Measurements from ENCODE around the gene LTBP3.

GRCh38 chr11:65524014-65524740 is 34.0 kb downstream of the LTBP3 start:
- TF ChIP-seq CTCF (IDR thresholded peaks at IDR 0.05 in 8 of 11, conservative IDR thresholded peaks at IDR 0.05 in 3 of 11) (no peak), POLR2A (IDR thresholded peaks at IDR 0.05) (no peak)

Measured in spleen (tissue), 7 donors.